ENCODE measurements around the gene SASH3. TPM values are rescaled to one million over a fixed set of nuclear protein-coding genes. Genes with fewer than 3 reads are reported as not detected.

The SASH3 gene
- total RNA-seq, 2 donors from 2014 or later, result 114 to 116 TPM

GRCh38 chrX:129763666-129764065, 16.1 kb upstream of the SASH3 start:
- Mint-ChIP-seq H3K4me1 (peaks cover 31% of the 10 kb centered on the region), H3K4me3 (no peak overlapping the region), H3K27me3 (no peaks in the 10 kb centered on the region), H3K27ac (no peak overlapping the region), H3K36me3 (ENCODE audit: low read depth) (no peaks in the 10 kb centered on the region)
- DNase-seq (no peak), ATAC-seq (no peak)
- H3K9me3 ChIP-seq (ENCODE audit: control insufficient read depth, low read length, poor library complexity, severe bottlenecking), result no peaks in the 10 kb centered on the region

GRCh38 chrX:129768186-129768585, 11.6 kb upstream of the SASH3 start:
- Mint-ChIP-seq H3K27me3 (no peaks in the 10 kb centered on the region), H3K4me3 (peak overlapping the region; percentile 60), H3K27ac (peak overlapping the region; percentile 98), H3K36me3 (ENCODE audit: low read depth) (no peaks in the 10 kb centered on the region), H3K4me1 (peaks cover 27% of the 10 kb centered on the region)
- H3K9me3 ChIP-seq (ENCODE audit: control insufficient read depth, low read length, poor library complexity, severe bottlenecking), result no peaks in the 10 kb centered on the region
- ATAC-seq (no peak), DNase-seq (no peak)

- H3K27me3 Mint-ChIP-seq, result no peaks in the 10 kb centered on the region
- H3K4me3 Mint-ChIP-seq, result peak overlapping the region; percentile 60
- no peaks in the 10 kb centered on the region for H3K36me3 Mint-ChIP-seq (ENCODE audit: low read depth)
- peaks cover 24% of the 10 kb centered on the region for H3K4me1 Mint-ChIP-seq
- peak overlapping the region; percentile 98 for H3K27ac Mint-ChIP-seq
- DNase-seq (no peak), ATAC-seq (no peak)
- H3K9me3 ChIP-seq (ENCODE audit: control insufficient read depth, low read length, poor library complexity, severe bottlenecking), result no peaks in the 10 kb centered on the region
These were observed 10.9 kb upstream of the SASH3 start for GRCh38 chrX:129768586-129769466.

- Mint-ChIP-seq H3K4me1 (peaks cover 24% of the 10 kb centered on the region), H3K36me3 (ENCODE audit: low read depth) (no peaks in the 10 kb centered on the region), H3K27me3 (no peaks in the 10 kb centered on the region), H3K4me3 (peak overlapping the region; percentile 31), H3K27ac (peak overlapping the region; percentile 98)
- ATAC-seq, result peak; percentile 85
- H3K9me3 ChIP-seq (ENCODE audit: control insufficient read depth, low read length, poor library complexity, severe bottlenecking), result no peaks in the 10 kb centered on the region
- DNase-seq, result peak; percentile 32 to 63 (median 41)
These were observed 10.1 kb upstream of the SASH3 start for GRCh38 chrX:129769467-129770154.

GRCh38 chrX:129771266-129771995, 8.3 kb upstream of the SASH3 start:
- no peaks in the 10 kb centered on the region for H3K27me3 Mint-ChIP-seq
- DNase-seq, result peak in 1 of 3 donors; percentile 17
- peak; percentile 29 for ATAC-seq
- H3K4me1 Mint-ChIP-seq, result peaks cover 32% of the 10 kb centered on the region
- no peaks in the 10 kb centered on the region for H3K36me3 Mint-ChIP-seq (ENCODE audit: low read depth)
- H3K4me3 Mint-ChIP-seq, result peak overlapping the region; percentile 74
- peak overlapping the region; percentile 98 for H3K27ac Mint-ChIP-seq
- no peaks in the 10 kb centered on the region for H3K9me3 ChIP-seq (ENCODE audit: control insufficient read depth, low read length, poor library complexity, severe bottlenecking)

GRCh38 chrX:129772796-129773431, 6.8 kb upstream of the SASH3 start:
- Mint-ChIP-seq H3K36me3 (ENCODE audit: low read depth) (no peaks in the 10 kb centered on the region), H3K27me3 (no peaks in the 10 kb centered on the region), H3K27ac (peak overlapping the region; percentile 98), H3K4me3 (peak overlapping the region; percentile 66), H3K4me1 (peaks cover 29% of the 10 kb centered on the region)
- ATAC-seq (peak; percentile 40), DNase-seq (no peak)
- no peaks in the 10 kb centered on the region for H3K9me3 ChIP-seq (ENCODE audit: control insufficient read depth, low read length, poor library complexity, severe bottlenecking)

GRCh38 chrX:129773649-129774458, 5.9 kb upstream of the SASH3 start:
- no peak for DNase-seq
- H3K27ac Mint-ChIP-seq, result peak overlapping the region; percentile 98
- H3K4me3 Mint-ChIP-seq, result peak overlapping the region; percentile 66
- peaks cover 27% of the 10 kb centered on the region for H3K4me1 Mint-ChIP-seq
- no peaks in the 10 kb centered on the region for H3K9me3 ChIP-seq (ENCODE audit: control insufficient read depth, low read length, poor library complexity, severe bottlenecking)
- ATAC-seq, result no peak
- H3K36me3 Mint-ChIP-seq (ENCODE audit: low read depth), result no peaks in the 10 kb centered on the region
- H3K27me3 Mint-ChIP-seq, result no peaks in the 10 kb centered on the region

GRCh38 chrX:129777218-129778030, 2.3 kb upstream of the SASH3 start:
- Mint-ChIP-seq H3K4me1 (peaks cover 31% of the 10 kb centered on the region), H3K27me3 (no peaks in the 10 kb centered on the region), H3K36me3 (ENCODE audit: low read depth) (peaks cover 3% of the 10 kb centered on the region), H3K4me3 (peak overlapping the region; percentile 83), H3K27ac (peak overlapping the region; percentile 98)
- no peaks in the 10 kb centered on the region for H3K9me3 ChIP-seq (ENCODE audit: control insufficient read depth, low read length, poor library complexity, severe bottlenecking)
- ATAC-seq (peak; percentile 54), DNase-seq (peak; percentile 56 to 64 (median 58))

- no peak for DNase-seq
- no peaks in the 10 kb centered on the region for H3K9me3 ChIP-seq (ENCODE audit: control insufficient read depth, low read length, poor library complexity, severe bottlenecking)
- H3K4me1 Mint-ChIP-seq, result peaks cover 41% of the 10 kb centered on the region
- H3K27me3 Mint-ChIP-seq, result no peaks in the 10 kb centered on the region
- peaks cover 8% of the 10 kb centered on the region for H3K36me3 Mint-ChIP-seq (ENCODE audit: low read depth)
- H3K4me3 Mint-ChIP-seq, result peak overlapping the region; percentile 98
- no peak for ATAC-seq
- peak overlapping the region; percentile 98 for H3K27ac Mint-ChIP-seq
These were observed 570 bp upstream of the SASH3 start for GRCh38 chrX:129779086-129779672.

GRCh38 chrX:129780441-129781105, 824 bp downstream of the SASH3 start:
- Mint-ChIP-seq H3K27ac (peak overlapping the region; percentile 98), H3K4me3 (peak overlapping the region; percentile 98), H3K4me1 (peaks cover 39% of the 10 kb centered on the region), H3K36me3 (ENCODE audit: low read depth) (peaks cover 8% of the 10 kb centered on the region), H3K27me3 (no peaks in the 10 kb centered on the region)
- no peaks in the 10 kb centered on the region for H3K9me3 ChIP-seq (ENCODE audit: control insufficient read depth, low read length, poor library complexity, severe bottlenecking)
- DNase-seq (no peak), ATAC-seq (no peak)

- ATAC-seq (peak; percentile 73), DNase-seq (peak; percentile 37 to 66 (median 43))
- Mint-ChIP-seq H3K27me3 (no peaks in the 10 kb centered on the region), H3K4me1 (peaks cover 43% of the 10 kb centered on the region), H3K36me3 (ENCODE audit: low read depth) (peaks cover 8% of the 10 kb centered on the region), H3K27ac (peak overlapping the region; percentile 98), H3K4me3 (peak overlapping the region; percentile 98)
- no peaks in the 10 kb centered on the region for H3K9me3 ChIP-seq (ENCODE audit: control insufficient read depth, low read length, poor library complexity, severe bottlenecking)
These were observed 1.5 kb downstream of the SASH3 start for GRCh38 chrX:129781134-129781672.

All from T-helper 17 cell (primary cell).